ENCODE results near the gene ARMH3. TPM values are rescaled to one million over a fixed set of nuclear protein-coding genes. Genes with fewer than 3 reads are reported as not detected.

The ARMH3 gene
- total RNA-seq, 1 experiment from 2014 or later = 4.6 TPM

GRCh38 chr10:101858723-101859500, 197.1 kb downstream of the ARMH3 start:
- DNase-seq (ENCODE audit: low read depth) = no peak

DNA sequence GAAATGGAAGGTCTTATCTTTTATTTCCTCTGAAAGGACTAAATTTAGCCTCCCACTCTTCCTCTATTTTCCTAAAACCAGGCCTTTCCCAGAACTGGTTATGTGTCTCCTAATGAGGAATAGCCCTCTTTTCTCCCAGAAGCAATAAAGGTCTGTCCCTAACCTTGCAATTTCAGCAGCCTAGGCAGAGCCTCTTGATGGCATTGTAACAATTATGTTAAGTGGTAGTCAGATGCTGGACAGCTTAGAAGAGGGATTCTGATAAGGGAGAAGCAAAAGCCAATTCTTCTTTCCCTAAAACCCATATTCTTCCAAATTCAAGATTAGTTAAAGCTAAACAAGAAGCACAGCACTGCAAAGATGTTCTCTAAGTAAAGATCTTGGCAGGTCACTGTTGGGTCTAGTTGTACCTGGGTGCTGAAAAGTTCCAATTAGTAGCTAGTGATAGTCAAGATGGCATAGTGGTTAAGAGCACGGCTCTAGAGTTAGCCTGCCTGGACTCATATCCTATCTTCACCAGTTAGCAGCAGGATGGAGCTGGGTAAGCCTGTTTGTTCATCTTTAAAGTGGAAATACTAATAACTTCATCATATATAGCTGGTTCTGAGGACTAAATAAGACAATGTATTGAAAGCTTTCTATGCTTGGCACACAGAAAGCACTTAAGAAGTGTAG, 198.0 kb downstream of the ARMH3 start:
- DNase-seq (ENCODE audit: low read depth) = no peak

DNA sequence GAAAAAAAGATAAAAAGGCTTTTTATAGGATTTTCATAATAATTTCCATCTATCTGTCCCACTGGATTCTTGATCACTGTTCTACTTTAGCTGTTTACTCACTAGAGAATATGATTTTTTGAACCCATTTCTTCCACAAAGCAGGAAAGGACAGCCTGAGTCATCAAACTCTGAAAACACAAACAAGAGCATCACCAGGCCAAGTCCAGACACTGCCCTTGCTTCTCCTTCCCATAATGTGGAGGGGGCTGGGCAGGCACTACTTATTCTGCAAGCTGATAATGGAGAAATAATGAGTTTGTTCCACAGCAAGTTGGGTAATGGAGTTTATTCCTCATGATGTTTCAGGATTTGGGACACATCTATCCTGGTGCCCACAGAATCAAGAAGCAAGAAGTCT, 199.3 kb downstream of the ARMH3 start:
- DNase-seq (ENCODE audit: low read depth) = no peak

- DNase-seq (ENCODE audit: low read depth) = no peak
These were observed 204.4 kb downstream of the ARMH3 start for GRCh38 chr10:101851411-101852116.

DNA sequence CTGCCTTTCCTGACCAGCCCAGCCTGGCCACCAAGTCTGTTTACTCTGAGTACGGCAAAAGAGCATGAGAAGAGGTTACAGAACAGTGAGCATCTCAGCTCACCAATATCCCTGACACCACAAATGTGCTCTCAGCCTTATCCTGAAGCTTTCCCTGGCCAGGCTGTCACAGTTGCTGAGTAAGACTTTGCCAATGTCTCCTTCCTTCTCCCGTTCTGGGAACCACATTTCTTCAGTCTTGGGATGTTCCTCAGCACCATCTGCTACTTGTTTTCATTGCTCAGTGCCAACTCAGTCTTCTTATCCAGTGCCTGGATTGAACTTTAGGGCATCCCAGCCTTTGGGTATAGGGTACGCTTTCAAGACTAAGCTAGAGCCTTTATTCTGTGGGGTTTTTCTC, 205.2 kb downstream of the ARMH3 start:
- DNase-seq (ENCODE audit: low read depth) = no peak

DNA sequence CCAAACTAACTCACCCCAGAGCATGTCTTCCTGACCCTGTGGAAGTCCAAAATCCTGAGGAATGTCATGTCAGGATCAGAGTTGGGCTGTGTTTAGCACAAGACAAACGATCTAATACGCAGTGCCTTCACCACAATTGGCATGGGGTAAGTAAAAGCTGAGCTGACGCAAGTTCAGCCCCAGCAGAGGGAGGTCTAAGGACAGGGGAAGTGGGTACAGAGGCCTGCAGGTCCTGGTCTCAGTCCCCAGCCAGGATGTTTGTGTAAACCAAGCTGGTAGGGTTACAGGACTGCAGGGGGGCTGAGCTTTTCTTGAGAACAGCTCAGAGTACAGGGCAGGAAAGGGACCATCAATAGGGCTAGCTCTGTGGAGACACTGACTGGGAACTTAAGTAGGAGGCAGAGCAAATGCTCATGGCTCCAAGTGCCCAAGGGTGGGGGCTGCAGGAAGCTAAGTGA, 207.1 kb downstream of the ARMH3 start:
- no peak for DNase-seq (ENCODE audit: low read depth)

DNA sequence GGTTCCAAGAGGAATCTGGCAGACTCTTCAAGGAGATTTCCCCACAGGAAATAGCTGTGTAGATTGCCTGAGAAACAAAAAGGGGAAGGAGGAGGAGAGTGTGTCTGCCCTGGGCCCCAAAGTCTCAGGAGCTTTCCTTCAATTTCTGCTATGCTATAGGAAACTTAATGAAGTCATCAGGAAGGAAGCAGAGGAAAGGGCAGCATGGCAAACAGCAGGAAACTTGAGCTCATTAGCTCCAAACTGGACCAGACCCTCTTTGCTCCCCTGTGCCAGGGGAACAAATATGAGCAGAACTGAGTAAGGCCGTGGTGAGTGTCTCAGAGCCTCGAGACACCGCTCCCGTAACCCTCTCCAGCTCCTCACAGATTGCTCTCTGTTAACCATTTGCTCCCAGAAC, 207.6 kb downstream of the ARMH3 start:
- no peak for DNase-seq (ENCODE audit: low read depth)

DNA sequence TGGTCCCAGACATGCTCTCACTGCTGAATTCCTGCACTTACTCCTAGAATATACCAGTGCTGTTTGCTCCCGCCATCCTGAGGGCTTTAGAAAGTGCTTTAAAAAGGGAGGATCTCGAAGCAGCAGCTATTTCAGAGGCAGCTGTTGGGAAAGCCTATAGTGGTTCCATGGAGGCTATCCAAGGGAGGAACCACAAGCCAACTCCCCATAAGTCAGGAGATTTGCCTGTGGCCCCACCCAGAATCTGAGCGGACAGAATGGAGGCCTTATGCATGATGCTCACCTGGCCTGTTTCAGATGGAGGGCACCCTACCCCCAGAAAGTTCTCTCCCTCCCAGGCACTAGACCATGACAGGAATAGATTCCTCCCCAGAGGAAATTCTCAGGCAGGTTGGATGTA, 210.1 kb downstream of the ARMH3 start:
- DNase-seq (ENCODE audit: low read depth) = no peak

GRCh38 chr10:101843032-101844021, 212.6 kb downstream of the ARMH3 start, which contains the start of gene KCNIP2:
TSS of gene KCNIP2 (minus strand) at chr10:101843800. CDS start at chr10:101843568, 232 bp downstream.
- no peak for DNase-seq (ENCODE audit: low read depth)

GRCh38 chr10:101841826-101842225, 214.1 kb downstream of the ARMH3 start:
- no peak for DNase-seq (ENCODE audit: low read depth)

- peak; percentile 82 for DNase-seq (ENCODE audit: low read depth)
These were observed 215.1 kb downstream of the ARMH3 start for GRCh38 chr10:101840741-101841453.

- no peak for DNase-seq (ENCODE audit: low read depth)
These were observed 215.8 kb downstream of the ARMH3 start for GRCh38 chr10:101840102-101840684.

- peak; percentile 34 for DNase-seq (ENCODE audit: low read depth)
These were observed 216.4 kb downstream of the ARMH3 start for GRCh38 chr10:101839416-101840063.

- DNase-seq (ENCODE audit: low read depth) = no peak
These were observed 217.0 kb downstream of the ARMH3 start for GRCh38 chr10:101839002-101839401.

DNA sequence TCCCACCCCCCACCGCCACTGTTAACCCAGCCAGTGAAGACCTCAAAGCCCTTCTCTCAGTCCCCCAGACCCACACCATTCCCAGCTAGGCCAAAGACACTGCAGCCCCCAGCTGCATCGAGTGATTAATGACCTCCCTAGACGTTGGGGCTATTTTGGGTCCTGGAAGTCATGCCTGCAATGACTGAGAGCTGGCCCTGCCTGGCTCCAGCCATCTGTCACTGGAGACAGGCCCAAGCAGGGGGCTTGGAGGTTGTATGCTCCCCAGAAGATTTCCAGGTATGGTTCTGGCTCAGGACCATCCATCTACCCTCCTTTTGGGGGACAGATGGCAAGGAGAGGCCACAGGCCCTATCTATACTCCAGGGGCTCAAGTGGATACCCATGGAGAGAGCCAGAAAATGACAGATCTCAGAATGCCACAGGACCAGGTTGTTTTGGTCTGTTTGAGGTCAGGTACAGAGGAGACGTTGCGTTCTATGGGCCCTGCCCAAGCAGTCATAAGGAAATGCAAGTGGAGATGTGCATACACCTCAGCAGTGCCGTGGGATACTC, 217.5 kb downstream of the ARMH3 start:
- no peak for DNase-seq (ENCODE audit: low read depth)

GRCh38 chr10:101837748-101838147, 218.2 kb downstream of the ARMH3 start:
- DNase-seq (ENCODE audit: low read depth) = no peak

- no peak for DNase-seq (ENCODE audit: low read depth)
These were observed 220.6 kb downstream of the ARMH3 start for GRCh38 chr10:101835362-101835761.

DNA sequence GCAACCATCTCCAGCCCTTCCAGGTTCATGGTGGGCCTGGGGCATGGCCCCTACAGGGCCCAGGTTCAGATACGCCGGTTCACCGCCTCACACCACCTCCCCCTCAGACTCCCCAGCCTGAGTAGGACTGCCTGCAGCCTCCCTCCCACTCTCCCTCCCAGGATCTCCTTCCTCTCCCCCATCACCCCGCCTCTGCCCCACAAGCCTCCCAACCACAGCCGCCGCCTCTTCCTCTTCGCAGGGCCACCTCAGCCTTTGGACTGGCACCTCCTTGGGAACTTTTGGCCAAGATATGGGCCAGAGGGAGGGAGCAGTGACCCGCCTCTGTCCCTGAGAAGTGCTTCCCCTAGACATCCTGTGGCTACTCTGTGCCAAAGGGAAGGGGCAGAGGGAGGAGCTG, 221.6 kb downstream of the ARMH3 start:
- DNase-seq (ENCODE audit: low read depth) = no peak

DNA sequence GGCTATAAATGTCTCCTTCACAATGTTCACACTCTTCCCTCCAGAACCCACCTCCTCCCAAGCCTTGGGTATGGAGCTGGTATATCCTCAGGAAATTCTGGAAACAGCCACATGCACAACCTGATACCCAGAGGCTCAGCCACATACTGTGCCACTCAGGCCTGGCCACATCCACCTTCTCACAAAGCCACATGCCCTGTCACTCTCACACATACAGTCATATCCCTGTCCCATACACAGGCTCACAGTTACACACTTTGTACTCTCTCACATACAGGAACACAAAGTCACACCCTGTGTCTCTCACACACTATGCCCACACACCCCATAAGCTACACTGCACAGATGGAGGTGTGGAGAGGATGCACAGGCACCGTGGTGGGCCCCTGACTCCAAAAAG, 222.5 kb downstream of the ARMH3 start:
- no peak for DNase-seq (ENCODE audit: low read depth)

All from Daoy (cell line).